Motor neuron (in vitro differentiated cells): ENCODE results near the gene RYR2. TPM values are rescaled to one million over a fixed set of nuclear protein-coding genes. Genes with fewer than 3 reads are reported as not detected.
A peak's percentile ranks its signal among the peaks of the same experiment; 100 is the strongest.

Experiments
- ATAC-seq, 8 experiments: fragments of 200-7000 bp; cut with Tn5 transposase; replicated peaks in 6 of 8; 2 replicates each; pipeline ENCODE4 v1.8.0; 2021; ENCODE audit warnings: mild to moderate bottlenecking in 8 of 8, moderate library complexity in 8 of 8
- H3K27ac ChIP-seq, 2 donors: fragments of 250-450 bp; sonication (Bioruptor Pico); 2 replicates each; pipeline ENCODE4 v1.9.0; 2021; ENCODE audit warnings: antibody characterized with exemption in 2 of 2, mild to moderate bottlenecking in 2 of 2, moderate library complexity in 1 of 2
- H3K4me1 ChIP-seq, 2 donors: fragments of 250-450 bp; sonication (Bioruptor Pico); replicated peaks in 1 of 2; 2 replicates each; pipeline ENCODE4 v1.6.1; 2021; ENCODE audit warnings: antibody characterized with exemption in 2 of 2, mild to moderate bottlenecking in 2 of 2, moderate library complexity in 1 of 2
- H3K4me3 ChIP-seq, 5 donors: fragments of 250-450 bp; sonication (Bioruptor Pico); 2 replicates each; pipeline ENCODE4 v1.9.0; 2021; ENCODE audit warnings: antibody characterized with exemption in 5 of 5, mild to moderate bottlenecking in 5 of 5, moderate library complexity in 4 of 5
- WGBS, 10 experiments: fragments of 450-650 bp; shearing (Covaris generic); methylation state at CpG; one replicate each; pipeline ENCODE4 v1.0.0; 2022; 5-methylcytosine and 5-hydroxymethylcytosine counted together
- in situ Hi-C, 9 experiments: fragments of 400-800 bp; cut with MboI; loops; one replicate each; pipeline ENCODE4 v1.15.0; 2021; ENCODE audit warnings: low sequenced_read_pairs in 9 of 9, low pct_unique_long_range_greater_than_20kb in 2 of 9; ENCODE audit not compliant: unreplicated experiment in 9 of 9
- total RNA-seq, 8 experiments: library from RNA; unstranded; fragments of 300-600 nt; gene quantifications; 2 replicates each; pipeline versions ENCODE4 v1.2.3 to v1.2.4, GENCODE V29; 2022

Gene RYR2
- total RNA-seq, 8 experiments from 2014 or later = 0.32 to 6.8 (median 0.63) TPM

DNA sequence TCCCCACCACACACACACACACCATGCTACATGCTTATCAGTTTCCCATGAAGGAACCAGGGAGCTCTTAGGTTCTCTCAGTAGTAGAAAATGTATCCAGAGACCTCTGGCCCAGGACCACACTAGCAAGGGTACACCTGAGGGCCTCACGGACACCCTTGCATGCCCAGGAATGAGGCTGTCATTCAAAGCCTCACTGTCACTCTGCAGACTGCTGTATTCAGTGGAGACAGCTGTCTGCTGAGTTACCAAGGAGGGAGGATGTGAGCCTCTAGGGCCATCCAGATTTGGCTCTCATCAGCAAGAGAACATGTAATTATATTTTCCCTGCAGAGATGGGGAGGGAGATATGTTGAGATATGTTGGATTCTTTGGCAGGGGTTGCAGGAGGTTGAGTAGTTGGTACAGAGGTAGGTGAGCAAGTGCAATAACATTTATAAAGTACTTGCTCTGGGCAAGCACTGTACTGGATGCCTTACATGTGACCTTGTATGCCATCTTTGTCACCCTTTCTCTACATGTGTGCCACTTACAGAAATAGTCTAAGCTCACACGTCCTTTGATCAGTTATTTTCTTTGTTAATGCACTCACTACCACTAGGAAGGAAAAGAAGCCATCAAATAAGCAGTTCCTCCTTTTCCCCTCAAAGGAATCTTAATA is 598.2 kb downstream of the RYR2 start:
- ATAC-seq = no peak
- WGBS, 10 experiments = 0 to 95% (median 74%) methylated on average over 1 to 2 of the region's 2 CpGs; no CpG with 5 or more reads in 2 of the 10 experiments
- Histone ChIP-seq H3K4me3 (no peak overlapping the region), H3K27ac (no peak overlapping the region), H3K4me1 (no peaks in the 10 kb centered on the region)
- in situ Hi-C loops = no loop called here

DNA sequence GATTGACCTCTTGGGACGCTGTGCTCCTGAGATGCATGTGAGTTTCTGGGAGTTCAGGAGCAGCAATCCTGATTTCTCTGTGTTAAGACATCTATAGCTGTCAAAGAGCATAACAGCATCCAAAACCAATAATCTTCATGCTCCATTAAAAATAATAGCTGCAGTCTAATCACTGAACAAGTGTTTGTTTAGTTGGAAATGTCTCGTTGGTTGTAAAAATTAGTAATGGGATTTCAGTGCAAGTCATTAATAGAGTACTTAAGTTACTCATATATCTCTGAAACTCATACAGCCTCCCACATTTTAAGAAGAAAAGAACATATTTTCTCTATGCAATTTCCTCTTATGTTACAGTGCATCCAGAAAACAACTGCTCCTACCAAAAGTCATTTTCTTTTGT is 599.0 kb downstream of the RYR2 start:
- no peaks in the 10 kb centered on the region for H3K4me1 ChIP-seq
- H3K27ac ChIP-seq = no peak overlapping the region
- WGBS, 10 experiments = 0 to 84% (median 76%) methylated on average over 1 to 2 of the region's 2 CpGs; no CpG with 5 or more reads in 2 of the 10 experiments
- no peak overlapping the region for H3K4me3 ChIP-seq
- in situ Hi-C loops = no loop called here
- ATAC-seq = no peak

DNA sequence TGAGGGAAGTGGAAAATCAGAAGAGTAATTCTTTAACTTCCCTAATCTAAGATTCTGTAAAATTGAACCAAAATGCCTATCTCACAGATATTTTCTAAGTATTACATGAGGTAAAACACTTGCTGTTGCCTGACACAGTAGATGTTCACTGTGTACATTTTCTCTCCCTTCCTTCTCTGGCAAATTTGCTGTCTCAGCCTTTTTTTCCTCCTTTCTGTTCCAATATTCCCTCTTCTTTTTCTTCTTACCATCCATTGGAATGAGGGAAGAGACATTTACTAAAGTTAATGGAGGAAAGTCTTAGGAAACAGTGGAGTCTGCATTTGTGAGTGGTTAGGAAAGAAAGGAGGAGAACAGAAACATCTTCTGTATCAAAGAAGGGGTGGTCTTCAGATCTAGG is 608.8 kb downstream of the RYR2 start:
- Histone ChIP-seq H3K27ac (no peak overlapping the region), H3K4me3 (no peak overlapping the region), H3K4me1 (no peaks in the 10 kb centered on the region)
- in situ Hi-C loops = no loop called here
- no peak for ATAC-seq

DNA sequence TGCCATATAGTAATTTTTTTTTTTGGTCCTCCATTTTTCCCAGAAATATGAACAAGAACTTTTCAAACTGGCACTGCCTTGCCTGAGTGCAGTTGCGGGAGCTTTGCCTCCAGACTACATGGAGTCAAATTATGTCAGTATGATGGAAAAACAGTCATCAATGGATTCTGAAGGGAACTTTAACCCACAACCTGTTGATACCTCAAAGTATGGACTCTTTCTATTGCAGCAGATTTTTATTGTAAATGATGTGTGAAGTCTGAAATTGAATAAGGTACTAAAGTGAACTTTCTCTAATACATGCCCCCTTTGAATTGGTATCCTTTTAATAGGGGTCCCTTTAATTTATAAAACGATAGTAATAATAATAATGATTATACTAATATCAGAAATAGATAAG is 613.8 kb downstream of the RYR2 start:
- in situ Hi-C loops = no loop called here
- 0 to 100% (median 69%) methylated on average over 1 to 2 of the region's 2 CpGs for WGBS, 10 experiments

DNA sequence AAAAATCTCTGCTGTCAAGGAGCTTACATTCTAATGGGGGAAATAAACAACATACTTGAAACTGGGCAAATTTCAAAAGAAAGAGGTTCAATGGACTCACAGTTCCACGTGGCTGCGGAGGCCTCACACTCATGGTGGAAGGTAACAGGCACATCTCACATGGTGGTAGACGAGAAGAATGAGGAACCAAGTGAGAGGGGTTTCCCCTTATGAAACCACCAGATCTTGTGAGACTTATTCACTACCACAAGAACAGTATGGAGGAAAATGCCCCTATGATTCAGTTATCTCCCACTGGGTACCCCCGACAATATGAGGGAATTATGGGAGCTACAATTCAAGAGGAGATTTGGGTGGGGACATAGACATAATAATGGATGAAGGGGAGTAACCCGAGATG is 622.4 kb downstream of the RYR2 start:
- Histone ChIP-seq H3K4me3 (no peak overlapping the region), H3K27ac (no peak overlapping the region), H3K4me1 (no peaks in the 10 kb centered on the region)
- no peak for ATAC-seq
- 0 to 96% (median 77%) methylated on average over 1 to 5 of the region's 5 CpGs for WGBS, 10 experiments
- in situ Hi-C loops = no loop called here

More for the DNA sequence above, 613.8 kb downstream of the RYR2 start:
- ATAC-seq = no peak
- Histone ChIP-seq H3K4me1 (no peaks in the 10 kb centered on the region), H3K4me3 (no peak overlapping the region), H3K27ac (no peak overlapping the region)

DNA sequence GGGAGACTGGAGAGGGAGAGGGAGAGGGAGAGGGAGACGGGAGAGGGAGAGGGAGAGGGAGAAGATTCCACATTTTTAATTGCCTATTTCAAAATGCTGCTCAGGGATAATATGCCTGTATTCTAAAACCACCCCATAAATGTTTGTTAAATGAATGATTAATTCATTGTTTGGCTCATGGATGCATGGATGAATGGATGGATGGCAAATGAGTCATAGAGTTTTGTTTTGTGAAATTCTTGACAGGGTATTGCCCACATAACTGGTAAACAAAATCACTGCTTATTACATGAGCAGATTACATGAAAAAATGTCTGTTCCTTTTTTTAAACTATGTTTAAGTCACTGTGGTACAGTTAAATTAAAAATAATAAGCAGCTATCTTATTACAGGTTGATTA is 628.3 kb downstream of the RYR2 start:
- Histone ChIP-seq H3K4me3 (no peak overlapping the region), H3K4me1 (no peaks in the 10 kb centered on the region), H3K27ac (no peak overlapping the region)
- WGBS, 10 experiments = no CpG with 5 or more reads among the region's 1 CpG
- ATAC-seq = no peak
- in situ Hi-C loops = no loop called here

DNA sequence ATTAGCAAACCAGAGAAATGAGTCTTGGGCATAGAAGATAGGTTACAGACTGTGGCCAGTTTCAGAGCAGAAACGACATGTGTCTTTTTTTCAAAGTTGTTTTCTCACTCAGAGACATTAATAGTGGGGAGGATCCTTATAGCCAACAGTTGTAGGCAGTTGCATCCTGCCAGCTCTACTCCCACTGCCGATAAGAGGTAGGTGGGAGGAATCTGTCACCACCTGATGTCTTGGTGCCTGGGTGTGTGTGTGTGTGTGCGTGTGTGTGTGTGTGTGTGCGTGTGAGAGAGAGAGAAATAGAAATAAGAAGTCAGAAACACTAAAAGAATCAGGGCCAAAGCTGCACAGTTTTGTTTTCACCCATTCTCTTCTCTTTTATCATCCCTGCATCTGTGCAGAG is 629.3 kb downstream of the RYR2 start:
- H3K4me3 ChIP-seq = no peak overlapping the region
- no peak overlapping the region for H3K27ac ChIP-seq
- ATAC-seq = no peak
- 0 to 96% (median 79%) methylated on average over 1 to 4 of the region's 4 CpGs; no CpG with 5 or more reads in 1 of the 10 experiments for WGBS, 10 experiments
- no peaks in the 10 kb centered on the region for H3K4me1 ChIP-seq
- in situ Hi-C loops = no loop called here

DNA sequence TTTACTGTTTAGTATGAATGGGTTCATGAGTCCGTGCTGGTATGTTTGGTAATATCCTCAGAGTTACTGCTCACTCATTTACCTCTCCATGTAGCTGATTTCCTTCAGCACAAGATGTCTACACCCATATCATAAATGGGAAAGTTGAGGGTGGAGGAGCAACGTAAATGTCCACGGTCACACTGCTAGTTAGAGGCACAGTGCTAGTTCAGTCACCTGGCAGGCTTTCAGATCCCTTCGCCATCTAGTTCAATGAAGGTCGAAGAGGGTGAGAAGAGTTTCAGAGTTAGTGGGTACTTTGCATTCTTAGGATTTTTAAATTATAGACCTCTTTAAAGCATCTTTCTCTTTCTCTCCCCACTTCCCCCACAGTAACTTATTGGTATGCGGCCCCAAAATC is 630.0 kb downstream of the RYR2 start:
- 0 to 100% (median 68%) methylated on average over 1 to 6 of the region's 6 CpGs for WGBS, 10 experiments
- no peaks in the 10 kb centered on the region for H3K4me1 ChIP-seq
- no peak overlapping the region for H3K27ac ChIP-seq
- H3K4me3 ChIP-seq = no peak overlapping the region
- in situ Hi-C loops = no loop called here
- no peak for ATAC-seq

DNA sequence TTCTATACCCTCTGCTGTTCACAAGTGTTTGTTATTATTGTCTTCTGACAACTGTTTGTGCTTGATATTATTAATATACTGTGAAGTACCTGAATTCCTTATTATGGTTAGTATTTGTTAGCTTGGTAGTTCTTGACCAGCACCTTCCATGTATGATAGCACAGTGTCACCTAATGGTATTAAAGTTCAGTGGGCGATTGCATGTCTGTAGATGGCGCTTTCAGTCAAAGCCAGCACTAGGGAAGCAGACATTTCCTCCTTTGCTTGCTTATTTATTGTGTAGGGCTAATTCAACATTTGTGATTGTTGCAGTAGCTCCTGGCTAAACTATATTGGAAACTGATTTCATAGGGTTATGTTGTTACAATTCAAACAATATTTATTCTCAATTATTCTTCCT is 630.8 kb downstream of the RYR2 start:
- H3K27ac ChIP-seq = no peak overlapping the region
- no peaks in the 10 kb centered on the region for H3K4me1 ChIP-seq
- peak in 4 of 8 experiments; percentile 41 to 80 (median 64) for ATAC-seq
- no peak overlapping the region for H3K4me3 ChIP-seq
- in situ Hi-C loops = no loop called here
- WGBS, 10 experiments = 0 to 86% (median 57%) methylated on average over 1 to 2 of the region's 2 CpGs; no CpG with 5 or more reads in 4 of the 10 experiments

DNA sequence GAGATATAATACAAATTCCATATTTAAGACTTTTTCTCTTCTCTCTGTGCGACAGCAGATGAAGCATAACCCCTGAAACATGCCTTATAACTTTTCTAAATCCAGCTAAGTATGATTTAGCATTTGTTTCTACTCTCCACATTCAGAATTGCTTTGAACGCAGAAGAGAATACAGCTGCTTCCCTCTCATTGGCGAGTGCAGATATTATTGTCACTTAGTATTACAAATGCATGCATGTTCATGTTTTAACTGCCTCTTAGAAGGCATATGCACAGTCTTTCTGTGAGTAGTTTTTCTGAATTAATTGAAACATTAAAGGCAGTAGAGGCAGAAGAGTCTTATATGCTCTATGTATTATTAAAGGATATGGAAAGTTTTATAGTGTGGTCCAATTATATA is 631.6 kb downstream of the RYR2 start:
- H3K27ac ChIP-seq = no peak overlapping the region
- WGBS, 10 experiments = 0 to 100% (median 82%) methylated on average over 2 to 3 of the region's 3 CpGs; no CpG with 5 or more reads in 3 of the 10 experiments
- in situ Hi-C loops = no loop called here
- ATAC-seq = peak in 1 of 8 experiments; percentile 51
- no peaks in the 10 kb centered on the region for H3K4me1 ChIP-seq
- no peak overlapping the region for H3K4me3 ChIP-seq

DNA sequence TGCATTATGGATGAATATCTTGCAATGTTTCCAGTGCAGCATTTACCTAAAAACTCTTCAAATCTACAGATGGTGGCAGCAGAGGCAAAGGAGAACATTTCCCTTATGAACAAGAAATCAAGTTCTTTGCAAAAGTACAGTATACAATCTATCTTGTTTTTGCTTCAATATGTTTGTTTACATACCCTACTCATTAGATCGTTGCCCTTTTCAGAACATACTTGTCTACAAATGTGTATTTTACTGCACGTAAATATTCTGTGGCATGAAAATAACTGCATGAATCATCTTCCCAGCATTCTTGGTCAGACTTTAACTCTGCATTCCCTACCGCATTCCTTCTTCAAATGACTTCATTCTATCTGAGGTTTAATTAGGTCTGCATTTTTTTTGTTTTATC is 636.0 kb downstream of the RYR2 start:
- ATAC-seq = peak in 4 of 8 experiments; percentile 29 to 82 (median 48)
- in situ Hi-C loops = no loop called here
- 0 to 100% (median 65%) methylated on average over 1 to 3 of the region's 3 CpGs for WGBS, 10 experiments
- Histone ChIP-seq H3K4me1 (no peaks in the 10 kb centered on the region), H3K27ac (no peak overlapping the region), H3K4me3 (no peak overlapping the region)

DNA sequence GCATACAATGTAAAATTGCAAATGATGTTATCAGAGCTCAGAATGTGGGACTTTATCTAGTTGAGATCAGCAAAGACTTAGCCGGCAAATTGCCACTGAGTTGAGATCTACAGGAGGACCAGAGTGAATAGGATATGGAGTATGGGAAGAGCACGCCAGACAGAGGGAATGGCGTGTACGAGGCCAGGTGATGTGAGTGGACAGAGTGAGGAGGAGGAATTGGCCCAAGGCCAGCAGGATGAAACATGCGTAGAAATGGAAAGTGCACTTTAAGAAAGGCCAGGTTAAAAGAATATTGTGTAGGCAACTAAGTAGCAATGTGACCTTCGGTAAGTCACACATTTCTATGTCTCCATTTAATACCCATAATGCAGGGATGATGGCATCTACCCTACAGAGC is 637.7 kb downstream of the RYR2 start:
- no peak overlapping the region for H3K27ac ChIP-seq
- in situ Hi-C loops = no loop called here

DNA sequence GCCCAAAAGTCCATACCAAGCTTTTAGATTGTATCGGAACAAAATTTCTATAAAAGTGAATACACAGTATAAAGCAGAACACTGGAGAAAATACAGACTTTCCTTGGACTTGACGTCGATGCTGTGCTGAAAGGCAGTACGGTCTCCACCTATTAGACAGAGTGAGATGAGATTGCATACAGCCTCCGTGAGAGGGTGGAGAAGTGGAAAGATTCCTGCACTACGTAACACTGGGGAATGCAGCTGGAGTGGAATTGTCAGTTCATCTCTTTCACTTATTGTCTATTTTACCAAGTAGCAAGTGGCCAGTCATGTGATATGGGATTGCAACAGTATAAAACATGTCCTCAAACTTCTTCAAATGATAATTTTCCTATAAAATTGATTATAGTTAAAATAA is 639.2 kb downstream of the RYR2 start:
- 10 to 100% (median 89%) methylated on average over 3 to 6 of the region's 6 CpGs; no CpG with 5 or more reads in 3 of the 10 experiments for WGBS, 10 experiments
- in situ Hi-C loops = no loop called here
- no peak overlapping the region for H3K27ac ChIP-seq
- no peaks in the 10 kb centered on the region for H3K4me1 ChIP-seq
- peak in 1 of 8 experiments; percentile 57 for ATAC-seq
- no peak overlapping the region for H3K4me3 ChIP-seq

More for the DNA sequence above, 637.7 kb downstream of the RYR2 start:
- Histone ChIP-seq H3K4me1 (no peaks in the 10 kb centered on the region), H3K4me3 (no peak overlapping the region)
- no peak for ATAC-seq
- 17 to 100% (median 76%) methylated on average over 1 to 6 of the region's 6 CpGs; no CpG with 5 or more reads in 1 of the 10 experiments for WGBS, 10 experiments

DNA sequence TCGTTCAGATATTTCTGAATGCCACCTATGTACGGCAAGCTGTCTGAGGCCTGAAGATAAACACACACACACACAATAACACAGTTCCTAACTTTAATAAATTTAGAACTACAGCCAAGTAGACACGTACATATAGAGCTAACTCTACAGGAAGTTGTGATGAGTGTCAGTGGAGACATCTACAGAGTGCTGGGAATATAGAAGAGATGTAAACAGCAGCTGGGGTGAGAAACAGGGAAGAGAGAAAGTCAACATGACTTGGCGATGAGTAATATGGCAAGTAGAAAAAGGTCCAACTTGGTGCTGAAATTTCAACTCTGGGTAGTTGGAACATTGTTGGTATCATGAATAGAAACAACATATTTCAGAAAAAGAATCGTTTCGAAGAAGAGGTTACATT is 642.3 kb downstream of the RYR2 start:
- ATAC-seq = no peak
- no peak overlapping the region for H3K4me3 ChIP-seq
- H3K27ac ChIP-seq = no peak overlapping the region
- WGBS, 10 experiments = 16 to 93% (median 82%) methylated on average over 2 to 6 of the region's 6 CpGs
- no peaks in the 10 kb centered on the region for H3K4me1 ChIP-seq
- in situ Hi-C loops = no loop called here
